Natural killer cell (primary cell): ENCODE measurements around the gene CNBP. TPM values are rescaled to one million over a fixed set of nuclear protein-coding genes. Genes with fewer than 3 reads are reported as not detected.
A peak's percentile ranks its signal among the peaks of the same experiment; 100 is the strongest.
"Not testable (repeated sequence)": the region's sequence is repeated elsewhere in the genome, so short reads cannot be mapped to it uniquely, and the experiment has no call there.

ENCODE experiments used
- ATAC-seq, 3 donors: fragments of 150-1000 bp in 2 of 3; fragments of 200-7000 bp in 1 of 3; cut with Tn5 transposase; 1 replicate in 1 of 3; 2 replicates in 2 of 3; pipeline ENCODE4 v1.10.0; 2021; ENCODE audit warnings: mild to moderate bottlenecking in 2 of 3, moderate library complexity in 2 of 3
- DNase-seq, 2 donors: peaks; one replicate each; pipeline versions ENCODE4 v3.0.0 to v3.0.0-alpha.2; 2013 to 2021; ENCODE audit warnings: mixed read lengths in 1 of 2
- H3K27ac ChIP-seq: one replicate; pipeline ENCODE4 v1.5.1; 2013; ENCODE audit warnings: mild to moderate bottlenecking, low read length
- H3K27me3 ChIP-seq: one replicate; pipeline ENCODE4 v1.6.1; 2013; ENCODE audit warnings: low read length; ENCODE audit not compliant: control insufficient read depth, insufficient read depth
- H3K36me3 ChIP-seq: one replicate; pipeline ENCODE4 v1.6.1; 2013; ENCODE audit warnings: low read length; ENCODE audit not compliant: control insufficient read depth, insufficient read depth
- H3K4me1 ChIP-seq: one replicate; pipeline ENCODE4 v1.6.1; 2013; ENCODE audit warnings: low read length; ENCODE audit not compliant: control insufficient read depth, insufficient read depth
- H3K4me3 ChIP-seq: one replicate; pipeline ENCODE4 v1.5.1; 2013; ENCODE audit warnings: low read length
- H3K9me3 ChIP-seq: one replicate; pipeline ENCODE4 v1.6.1; 2013; ENCODE audit warnings: low read length; ENCODE audit not compliant: control insufficient read depth, insufficient read depth
- H3K27ac Mint-ChIP-seq, 2 donors: one replicate each; pipeline ENCODE4 v1.8.0; 2022; ENCODE audit warnings: mild to moderate bottlenecking in 2 of 2, mixed read lengths in 2 of 2, moderate library complexity in 1 of 2
- H3K27me3 Mint-ChIP-seq, 2 donors: one replicate each; pipeline ENCODE4 v1.8.0; 2022; ENCODE audit warnings: low read depth in 2 of 2, mixed read lengths in 2 of 2
- H3K36me3 Mint-ChIP-seq: one replicate; pipeline ENCODE4 v1.8.0; 2022; ENCODE audit warnings: mixed read lengths
- H3K4me1 Mint-ChIP-seq, 2 donors: one replicate each; pipeline ENCODE4 v1.8.0; 2022; ENCODE audit warnings: mixed read lengths in 2 of 2
- H3K4me3 Mint-ChIP-seq: one replicate; pipeline ENCODE4 v1.8.0; 2022; ENCODE audit warnings: mild to moderate bottlenecking, moderate library complexity, mixed read lengths
- H3K9me3 Mint-ChIP-seq, 2 donors: one replicate each; pipeline ENCODE4 v1.8.0; 2022; ENCODE audit warnings: mixed read lengths in 2 of 2
- CTCF ChIP-seq: fragments of 200-600 bp; IDR thresholded peaks from one replicate; pipeline ENCODE4 v1.8.0; 2022; ENCODE audit warnings: antibody characterized with exemption
- WGBS: methylation state at CpG from one replicate; pipeline ENCODE4 v1.1.7; 2013; ENCODE audit warnings: missing lambda C conversion rate; ENCODE audit not compliant: insufficient coverage; 5-methylcytosine and 5-hydroxymethylcytosine counted together
- intact Hi-C: fragments of 100-400 bp; cut with micrococcal nuclease; formaldehyde crosslinking; loops from one replicate; pipeline ENCODE4 v1.14.2; 2022
- total RNA-seq, 4 donors: library from RNA; stranded (reverse); fragments of 120-200 nt in 1 of 4; gene quantifications; one replicate each; pipeline versions ENCODE4 v1.2.3 to v1.2.4, GENCODE V29; 2013 to 2022

The CNBP gene
- total RNA-seq, 3 donors from 2014 or later (not counting 1 experiment from before 2014, with no cell fraction given), result 202 to 223 (median 211) TPM

DNA sequence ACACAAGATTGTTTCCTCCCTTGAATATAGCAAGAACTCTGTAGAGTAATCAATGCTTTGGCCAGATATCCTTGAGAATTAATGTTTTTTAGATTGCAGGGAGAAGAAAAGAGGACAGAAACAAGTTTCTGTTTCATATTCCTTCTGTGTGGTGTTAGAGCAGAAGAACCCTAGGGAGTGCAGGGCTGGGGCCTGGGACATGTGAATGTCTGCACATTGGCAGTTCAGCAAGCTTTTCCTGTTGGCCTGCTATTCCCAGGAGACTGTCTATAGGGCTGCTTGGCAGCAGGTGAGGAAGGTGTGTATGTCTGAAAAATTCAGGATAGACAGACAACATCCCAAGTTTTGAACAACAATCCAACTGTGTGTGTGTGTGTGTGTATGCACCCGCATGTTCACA is 13.6 kb upstream of the CNBP start:
- H3K27me3 ChIP-seq, result no peaks in the 10 kb centered on the region
- no peak for DNase-seq
- Mint-ChIP-seq H3K9me3 (no peaks in the 10 kb centered on the region), H3K4me3 (no peak overlapping the region), H3K27ac (no peak overlapping the region), H3K27me3 (no peaks in the 10 kb centered on the region), H3K36me3 (no peaks in the 10 kb centered on the region), H3K4me1 (no peaks in the 10 kb centered on the region)
- peak in 1 of 3 donors; percentile 7 for ATAC-seq
- no CpG with 5 or more reads among the region's 1 CpG for WGBS
- H3K36me3 ChIP-seq, result no peaks in the 10 kb centered on the region
- no peaks in the 10 kb centered on the region for H3K9me3 ChIP-seq
- H3K4me1 ChIP-seq, result no peaks in the 10 kb centered on the region
- no peak overlapping the region for H3K27ac ChIP-seq
- intact Hi-C loops, result no loop called here
- TF ChIP-seq CTCF, result no peak
- H3K4me3 ChIP-seq, result no peak overlapping the region

GRCh38 chr3:129196601-129197000 is 12.9 kb upstream of the CNBP start:
- H3K27me3 ChIP-seq, result no peaks in the 10 kb centered on the region
- DNase-seq (no peak), ATAC-seq (no peak)
- WGBS, result 80% methylated on average over 1 of the region's 3 CpGs
- no peaks in the 10 kb centered on the region for H3K4me1 ChIP-seq
- Mint-ChIP-seq H3K27me3 (no peaks in the 10 kb centered on the region), H3K9me3 (no peaks in the 10 kb centered on the region), H3K27ac (no peak overlapping the region), H3K4me3 (no peak overlapping the region), H3K4me1 (no peaks in the 10 kb centered on the region), H3K36me3 (no peaks in the 10 kb centered on the region)
- no peak for TF ChIP-seq CTCF
- intact Hi-C loops, result no loop called here
- no peaks in the 10 kb centered on the region for H3K9me3 ChIP-seq
- H3K27ac ChIP-seq, result no peak overlapping the region
- no peaks in the 10 kb centered on the region for H3K36me3 ChIP-seq
- no peak overlapping the region for H3K4me3 ChIP-seq

- Mint-ChIP-seq H3K27me3 (no peaks in the 10 kb centered on the region), H3K36me3 (no peaks in the 10 kb centered on the region), H3K27ac (no peak overlapping the region), H3K4me3 (no peak overlapping the region), H3K4me1 (no peaks in the 10 kb centered on the region), H3K9me3 (no peaks in the 10 kb centered on the region)
- H3K27me3 ChIP-seq, result no peaks in the 10 kb centered on the region
- DNase-seq (no peak), ATAC-seq (peak in 1 of 3 donors; percentile 14)
- 37% methylated on average over 6 of the region's 6 CpGs for WGBS
- no peak overlapping the region for H3K4me3 ChIP-seq
- no peaks in the 10 kb centered on the region for H3K4me1 ChIP-seq
- no peaks in the 10 kb centered on the region for H3K36me3 ChIP-seq
- no peak overlapping the region for H3K27ac ChIP-seq
- no peak for TF ChIP-seq CTCF
- H3K9me3 ChIP-seq, result no peaks in the 10 kb centered on the region
- intact Hi-C loops, result no loop called here
Measured at GRCh38 chr3:129195731-129196256, 12.1 kb upstream of the CNBP start.

- H3K27ac Mint-ChIP-seq, ATAC-seq, H3K4me1 Mint-ChIP-seq, H3K4me3 Mint-ChIP-seq, H3K27ac ChIP-seq, H3K27me3 ChIP-seq, H3K4me3 ChIP-seq, H3K27me3 Mint-ChIP-seq, H3K36me3 ChIP-seq, intact Hi-C loops, H3K9me3 ChIP-seq, H3K4me1 ChIP-seq, H3K36me3 Mint-ChIP-seq, DNase-seq, H3K9me3 Mint-ChIP-seq: not testable (repeated sequence)
- WGBS, result 87% methylated on average over 7 of the region's 8 CpGs
Measured at GRCh38 chr3:129189793-129190192, 6.1 kb upstream of the CNBP start.
